M059J (cell line): ENCODE results near the gene USP36. TPM values are rescaled to one million over a fixed set of nuclear protein-coding genes. Genes with fewer than 3 reads are reported as not detected.

Experiments
- DNase-seq: peaks from one replicate; pipeline ENCODE4 v3.0.0-alpha.2; 2012; ENCODE audit warnings: low read depth
- total RNA-seq: library from RNA; depleted of rRNA; stranded (reverse); fragments of >200 nt; shearing (Covaris generic); gene quantifications from 2 replicates; pipeline ENCODE4 v1.2.3, GENCODE V29; 2014

Gene USP36
- total RNA-seq, 1 experiment from 2014 or later, result 18.4 TPM

- no peak for DNase-seq
Measured at GRCh38 chr17:78815696-78816095, 24.9 kb downstream of the USP36 start.

- DNase-seq, result no peak
Measured at GRCh38 chr17:78812855-78813254, 27.8 kb downstream of the USP36 start.

DNA sequence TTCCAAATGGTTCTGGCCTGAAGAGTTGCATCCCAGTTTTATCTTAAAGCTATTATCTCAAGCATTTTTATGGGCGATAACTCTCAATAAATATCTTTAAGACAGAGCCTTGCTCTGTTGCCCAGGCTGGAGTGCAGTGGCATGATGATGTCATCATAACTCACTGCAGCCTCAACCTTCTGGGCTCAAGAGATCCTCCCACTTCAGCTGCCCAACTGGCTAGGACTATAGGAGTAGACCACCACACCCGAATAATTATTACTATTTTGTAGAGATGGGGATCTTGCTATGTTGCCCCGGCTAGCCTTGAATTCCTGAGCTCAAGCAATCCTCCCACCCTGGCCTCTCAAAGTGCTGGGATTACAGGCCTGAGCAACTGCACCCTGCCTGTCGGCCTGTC, 32.5 kb downstream of the USP36 start:
- peak; percentile 18 for DNase-seq

GRCh38 chr17:78806451-78806850, 34.2 kb downstream of the USP36 start:
- DNase-seq, result no peak

DNA sequence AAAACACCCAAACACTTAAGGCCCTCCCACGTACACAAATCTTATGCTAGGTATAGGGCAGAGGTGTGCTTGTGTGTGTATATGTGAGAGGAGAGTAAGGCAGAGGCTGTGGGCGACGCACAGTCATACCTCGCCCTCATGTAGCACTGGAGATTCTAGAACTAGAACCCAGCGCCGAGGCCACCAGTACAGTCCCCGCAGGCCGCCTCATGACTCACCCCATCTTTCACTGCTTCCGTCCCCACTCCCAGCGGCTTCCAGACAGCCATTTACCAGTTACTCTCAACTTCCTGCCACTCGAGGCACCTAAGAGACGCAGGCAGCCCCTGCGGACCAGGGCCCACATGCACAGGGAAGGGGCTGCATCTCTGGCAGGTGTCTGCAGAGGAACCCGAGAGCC, 35.3 kb downstream of the USP36 start:
- no peak for DNase-seq

DNA sequence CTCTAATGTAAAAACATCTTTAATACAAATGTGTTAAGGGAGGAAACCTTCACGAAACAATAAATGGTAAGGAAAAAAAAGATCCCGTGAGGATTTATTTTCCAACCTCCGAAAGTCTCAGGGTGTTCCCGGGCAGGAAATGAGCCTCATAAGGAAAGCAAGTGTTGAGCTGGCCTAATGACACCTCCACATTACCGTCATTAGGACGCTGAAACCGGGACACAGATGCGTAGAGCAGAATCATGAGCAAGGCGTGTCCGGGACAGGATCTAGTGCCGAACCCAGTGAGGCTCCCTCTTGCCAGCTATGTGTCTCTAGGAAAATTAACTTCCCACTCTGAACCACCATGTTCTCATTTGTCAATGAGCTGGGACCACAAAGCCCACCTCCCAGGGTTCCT, 35.8 kb downstream of the USP36 start:
- DNase-seq, result no peak

- no peak for DNase-seq
Measured at GRCh38 chr17:78803186-78803845, 37.3 kb downstream of the USP36 start.

GRCh38 chr17:78802459-78802858, 38.2 kb downstream of the USP36 start:
- no peak for DNase-seq

DNA sequence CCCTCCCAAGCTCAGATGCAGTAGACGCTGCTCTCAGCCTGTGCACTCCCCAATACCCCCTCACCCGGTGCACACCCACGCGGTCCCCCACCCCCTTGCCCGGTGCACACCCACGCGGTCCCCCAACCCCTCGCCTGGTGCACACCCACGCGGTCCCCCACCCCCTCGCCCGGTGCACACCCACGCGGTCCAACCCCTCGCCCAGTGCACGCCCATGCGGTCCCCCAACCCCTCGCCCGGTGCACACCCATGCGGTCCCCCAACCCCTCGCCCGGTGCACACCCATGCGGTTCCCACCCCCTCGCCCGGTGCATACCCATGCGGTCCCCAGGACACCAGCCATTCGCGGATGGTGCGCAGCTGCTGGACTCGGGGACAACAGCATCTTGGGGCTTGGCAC, 38.6 kb downstream of the USP36 start:
- DNase-seq, result no peak

- no peak for DNase-seq
Measured at GRCh38 chr17:78800132-78800931, 40.3 kb downstream of the USP36 start.

- DNase-seq, result peak; percentile 21
Measured at GRCh38 chr17:78798695-78799559, 41.7 kb downstream of the USP36 start.

DNA sequence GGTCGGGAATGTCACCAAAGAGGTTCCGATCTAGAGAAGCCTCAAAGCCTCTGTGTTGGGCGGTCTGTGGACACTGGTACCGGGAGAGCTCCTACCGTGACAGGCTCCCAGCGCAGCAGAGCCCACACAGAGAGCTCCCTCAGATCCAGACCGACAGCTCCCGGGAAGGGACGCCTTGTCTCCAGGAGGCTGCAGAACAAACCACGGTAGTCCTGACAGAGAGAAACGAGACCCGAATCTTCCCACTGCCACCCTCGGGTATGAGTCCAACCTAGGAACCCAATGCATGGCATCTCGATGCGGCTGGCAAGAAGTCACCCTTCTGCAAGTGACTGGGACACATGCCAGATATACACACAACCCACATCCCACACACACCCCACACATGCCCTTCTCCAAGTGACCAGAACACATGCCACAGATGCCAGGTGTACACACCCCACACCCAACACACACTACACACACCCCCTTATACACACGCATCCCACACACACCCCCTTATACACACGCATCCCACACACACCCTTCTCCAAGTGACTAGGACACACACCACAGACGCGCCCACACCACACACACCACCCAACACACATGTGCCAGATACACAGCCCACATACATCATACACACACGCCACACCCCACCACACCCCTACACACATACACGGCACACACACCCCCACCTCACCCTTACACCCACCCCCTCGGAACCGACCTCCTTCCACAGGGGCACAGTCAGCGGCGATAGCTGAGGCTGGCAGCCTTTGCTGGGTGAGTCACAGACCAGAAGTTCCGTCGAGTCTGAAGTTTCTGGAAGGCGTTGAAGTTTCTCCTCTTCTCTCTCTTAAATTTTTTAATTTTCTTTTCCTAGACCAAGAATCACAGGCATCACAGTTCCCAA, 42.7 kb downstream of the USP36 start:
- no peak for DNase-seq

GRCh38 chr17:78797213-78797612, 43.4 kb downstream of the USP36 start:
- no peak for DNase-seq

- no peak for DNase-seq
Measured at GRCh38 chr17:78796517-78796900, 44.1 kb downstream of the USP36 start.

- DNase-seq, result no peak
Measured at GRCh38 chr17:78795861-78796516, 44.6 kb downstream of the USP36 start.

GRCh38 chr17:78794864-78795640, 45.6 kb downstream of the USP36 start:
- no peak for DNase-seq

GRCh38 chr17:78794399-78794798, 46.2 kb downstream of the USP36 start:
- no peak for DNase-seq

DNA sequence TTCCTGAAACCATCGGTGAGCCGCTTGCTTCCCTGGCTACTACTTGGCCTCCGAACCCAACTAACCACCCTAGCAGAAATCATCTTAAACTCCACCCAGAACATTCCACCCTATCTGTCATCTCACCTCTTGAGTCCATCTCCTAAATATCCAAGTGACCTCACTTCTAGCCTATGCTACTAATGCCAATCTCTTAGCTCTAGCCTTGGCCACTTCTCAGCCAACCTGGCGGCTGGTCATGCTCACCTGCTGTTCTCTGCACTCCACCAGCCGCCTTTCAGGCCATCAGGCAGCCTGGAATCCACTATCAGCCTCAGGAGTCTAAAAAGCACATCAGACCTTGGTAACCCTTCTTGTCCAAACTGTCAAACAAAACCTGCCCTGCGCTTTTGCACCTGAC, 46.6 kb downstream of the USP36 start:
- no peak for DNase-seq

DNA sequence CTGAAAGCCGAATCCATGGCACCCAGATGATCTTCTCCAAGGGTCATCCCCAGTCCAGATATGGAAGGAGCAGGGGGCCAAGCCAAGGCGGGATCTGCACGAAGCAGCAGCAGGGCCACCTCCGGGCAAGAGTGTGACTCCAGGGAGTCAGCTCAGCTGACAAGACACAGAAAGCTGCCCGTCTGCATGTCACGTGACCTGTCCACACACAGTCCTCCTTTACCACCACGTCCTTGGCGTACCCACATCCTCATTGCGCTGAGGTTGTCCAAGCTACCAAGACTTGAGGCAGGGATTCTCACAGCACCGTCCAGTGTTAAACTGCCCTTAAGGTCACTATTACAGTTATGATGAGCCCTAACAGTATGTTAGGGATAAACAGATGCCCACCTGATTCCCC, 47.2 kb downstream of the USP36 start:
- DNase-seq, result no peak
